Rectal smooth muscle tissue (tissue), 1 donor: Measurements from ENCODE around the gene TMEM9.

Experiments used
- H3K27ac ChIP-seq: one replicate; pipeline ENCODE4 v1.7.0; 2013; ENCODE audit warnings: low read depth, low read length, inconsistent platforms
- H3K27me3 ChIP-seq: one replicate; pipeline ENCODE4 v1.7.0; 2013; ENCODE audit warnings: low read length; ENCODE audit not compliant: control insufficient read depth, insufficient read depth
- H3K36me3 ChIP-seq: one replicate; pipeline ENCODE4 v1.7.0; 2013; ENCODE audit warnings: low read length; ENCODE audit not compliant: control insufficient read depth, insufficient read depth
- H3K4me1 ChIP-seq: one replicate; pipeline ENCODE4 v1.7.0; 2013; ENCODE audit warnings: low read length; ENCODE audit not compliant: control insufficient read depth, insufficient read depth
- H3K4me3 ChIP-seq: one replicate; pipeline ENCODE4 v1.7.0; 2013; ENCODE audit warnings: low read length
- H3K9ac ChIP-seq: one replicate; pipeline ENCODE4 v1.7.0; 2013; ENCODE audit warnings: low read length

Gene TMEM9

DNA sequence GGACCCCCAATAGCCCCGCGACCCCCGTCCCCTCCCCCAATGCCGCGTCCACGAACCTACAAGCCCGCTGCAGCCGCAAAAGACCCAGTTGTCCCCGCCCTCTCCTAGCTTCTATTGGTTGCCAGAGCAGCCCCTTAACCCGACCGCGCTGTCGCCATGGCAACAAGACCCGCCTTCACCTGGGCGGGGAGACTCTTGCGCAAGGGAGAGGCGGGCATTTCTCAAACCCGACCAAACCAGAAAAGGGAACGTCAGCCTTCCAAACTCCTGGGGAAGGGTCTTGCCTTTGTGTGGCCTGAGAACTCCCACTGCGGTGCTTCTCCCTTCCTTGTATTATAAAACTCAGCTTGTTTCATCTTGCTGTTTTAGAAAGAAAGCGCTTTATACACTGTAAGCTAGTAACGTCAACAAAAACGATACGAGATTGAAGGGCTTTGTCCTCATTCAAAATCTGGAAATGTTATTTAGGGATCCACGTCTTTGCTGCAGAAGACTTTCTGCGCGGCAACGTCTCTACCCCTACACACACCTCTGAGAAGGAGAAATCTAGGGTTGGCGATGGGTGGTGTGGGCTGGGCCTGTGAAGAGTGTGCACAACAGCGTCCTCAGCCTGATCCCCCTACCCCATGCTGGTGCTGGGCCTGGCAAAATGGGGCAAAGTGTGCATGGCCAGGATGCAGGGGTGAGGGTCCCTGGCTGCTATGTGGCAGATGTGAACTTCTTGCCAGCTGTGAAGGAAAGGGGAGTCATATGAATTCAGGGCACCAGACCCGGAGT is at the start of gene TMEM9:
TSS of gene TMEM9 (minus strand) at position 86 of the 777 bp plus-strand sequence. CDS start 551 bp downstream, outside the sequence.
- Histone ChIP-seq H3K4me3 (peak within 1 kb of the TSS; percentile 85), H3K27me3 (no peaks in the 10 kb centered on the region), H3K9ac (peak within 1 kb of the TSS; percentile 45), H3K27ac (peak within 1 kb of the TSS; percentile 64), H3K4me1 (peaks cover 11% of the 10 kb centered on the region), H3K36me3 (peaks cover 9% of the 10 kb centered on the region)

DNA sequence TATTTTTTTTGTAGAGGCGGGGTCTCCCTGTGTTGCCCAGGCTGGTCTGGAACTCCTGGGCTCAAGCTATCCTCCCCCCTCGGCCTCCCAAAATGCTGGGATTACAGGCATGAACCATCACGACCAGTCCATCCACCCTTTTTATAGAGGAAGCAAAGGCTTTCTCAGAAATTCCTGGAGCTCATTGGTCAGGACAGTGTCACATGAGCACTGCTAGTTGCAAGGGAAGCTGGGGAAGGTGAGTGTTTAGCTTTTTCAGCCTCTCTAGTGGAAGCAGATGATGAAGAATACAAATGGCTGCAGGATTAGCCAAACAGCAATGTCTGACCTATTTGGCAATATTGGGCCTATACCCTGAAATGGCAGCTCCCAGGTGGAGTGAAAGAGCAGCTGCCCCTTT is 44.3 kb upstream of the TMEM9 start:
- Histone ChIP-seq H3K36me3 (no peaks in the 10 kb centered on the region), H3K4me1 (no peaks in the 10 kb centered on the region), H3K4me3 (no peak overlapping the region), H3K27ac (no peak overlapping the region), H3K9ac (no peak overlapping the region), H3K27me3 (no peaks in the 10 kb centered on the region)

DNA sequence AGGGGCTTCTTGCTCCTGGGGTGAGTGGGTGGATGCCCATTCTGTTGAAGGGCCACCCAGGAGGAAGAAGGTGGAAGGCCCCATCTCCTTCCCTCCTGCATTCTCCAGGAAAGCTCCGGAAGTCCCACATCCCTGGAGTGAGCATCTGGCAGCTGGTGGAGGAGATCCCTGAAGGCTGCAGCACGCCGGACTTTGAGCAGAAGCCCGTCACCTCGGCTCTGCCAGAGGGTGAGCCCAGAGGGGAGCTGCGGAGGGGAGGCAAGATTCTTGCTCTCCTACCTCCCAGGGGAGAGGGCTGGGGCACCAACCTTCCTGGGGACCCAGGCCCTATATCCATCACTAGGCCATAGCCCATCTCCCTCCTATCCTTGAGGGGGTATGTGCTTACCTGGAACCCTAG is 39.8 kb upstream of the TMEM9 start:
- Histone ChIP-seq H3K27ac (no peak overlapping the region), H3K9ac (no peak overlapping the region), H3K4me1 (no peaks in the 10 kb centered on the region)

DNA sequence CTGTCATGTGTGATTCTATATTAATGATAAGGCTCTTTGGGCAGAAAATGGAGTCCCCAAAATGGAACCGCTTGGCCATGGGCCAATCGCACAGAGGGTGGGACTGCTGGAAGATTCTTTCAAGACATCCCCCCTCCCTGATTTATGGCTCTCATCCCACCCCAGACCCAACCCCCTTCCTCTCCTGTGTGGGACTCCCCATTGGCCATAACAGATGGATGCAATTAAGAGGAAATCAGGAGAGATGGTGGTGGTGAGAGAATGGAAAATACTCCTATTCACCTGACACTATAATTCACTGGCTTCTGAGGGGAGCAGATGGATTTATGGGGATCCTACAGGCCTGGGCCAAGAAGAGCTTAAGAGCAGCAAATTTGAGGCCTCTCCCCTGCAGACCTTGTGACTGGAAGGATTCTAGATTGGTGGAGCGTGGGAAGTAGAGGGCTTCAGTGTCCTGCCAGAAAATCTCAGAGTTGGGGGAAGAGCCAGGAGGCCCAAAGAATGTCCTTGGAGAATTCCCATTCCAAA is 38.1 kb upstream of the TMEM9 start:
- H3K36me3 ChIP-seq: no peaks in the 10 kb centered on the region
- H3K27ac ChIP-seq: no peak overlapping the region
- no peak overlapping the region for H3K4me3 ChIP-seq
- no peak overlapping the region for H3K9ac ChIP-seq
- no peaks in the 10 kb centered on the region for H3K27me3 ChIP-seq
- no peaks in the 10 kb centered on the region for H3K4me1 ChIP-seq

More for the DNA sequence above, 39.8 kb upstream of the TMEM9 start:
- no peak overlapping the region for H3K4me3 ChIP-seq
- H3K27me3 ChIP-seq: no peaks in the 10 kb centered on the region
- H3K36me3 ChIP-seq: no peaks in the 10 kb centered on the region

DNA sequence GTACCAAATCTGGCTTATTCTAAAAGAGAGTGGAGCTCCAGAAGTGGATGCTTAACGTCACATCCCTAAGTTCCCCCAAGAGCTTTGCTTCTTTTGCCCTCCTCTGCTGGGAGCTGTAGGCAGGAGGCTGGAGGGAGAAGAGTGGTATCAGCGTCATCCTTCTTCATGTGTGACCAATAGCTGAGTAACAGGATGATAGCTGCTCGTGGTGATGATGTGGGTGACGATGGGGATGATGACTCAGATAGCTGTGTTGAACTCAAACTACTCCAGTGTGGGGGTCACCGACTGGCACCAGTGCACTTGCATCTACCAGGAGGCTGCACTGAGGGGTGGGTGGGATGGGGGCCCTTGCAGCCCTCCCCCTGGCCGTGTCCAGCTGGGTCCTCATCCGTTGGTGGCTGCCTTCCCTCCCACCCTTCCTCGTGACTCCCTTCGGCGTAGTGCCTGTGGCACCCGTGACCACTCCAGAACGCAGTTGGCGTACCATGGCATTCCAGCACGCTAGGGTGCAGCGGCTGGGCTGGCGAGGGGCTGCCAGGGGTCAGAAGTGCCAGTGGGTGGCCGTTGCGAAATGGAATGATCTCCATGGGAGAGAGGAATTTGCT is 37.5 kb upstream of the TMEM9 start:
- H3K36me3 ChIP-seq: no peaks in the 10 kb centered on the region
- H3K27me3 ChIP-seq: no peaks in the 10 kb centered on the region
- H3K4me3 ChIP-seq: no peak overlapping the region
- no peak overlapping the region for H3K27ac ChIP-seq
- H3K9ac ChIP-seq: no peak overlapping the region
- no peaks in the 10 kb centered on the region for H3K4me1 ChIP-seq

DNA sequence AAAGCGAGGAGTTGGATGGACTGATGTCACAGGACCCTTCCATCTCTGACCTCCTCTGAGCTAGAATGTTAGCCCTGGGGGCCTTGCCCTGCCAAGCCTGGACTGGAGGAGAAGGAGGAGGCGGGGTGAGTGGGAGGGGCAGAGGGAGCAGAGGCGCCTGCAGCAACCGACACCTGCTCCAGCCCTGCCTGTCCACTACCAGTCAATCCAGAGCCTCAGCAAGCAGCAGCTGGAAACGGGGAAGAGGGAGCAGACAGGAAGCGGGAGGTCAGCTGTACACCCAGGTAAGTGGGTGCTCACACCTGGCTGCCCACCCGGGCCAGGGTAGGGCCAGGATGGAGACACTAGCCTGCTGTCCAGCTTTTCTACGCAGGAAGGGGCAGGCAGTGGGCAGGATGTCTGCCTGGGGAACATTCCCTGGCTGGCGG is 36.4 kb upstream of the TMEM9 start, which contains the start of gene IGFN1:
TSS of gene IGFN1 (plus strand) at position 201 of the 428 bp plus-strand sequence. CDS start 2,470 bp downstream, outside the sequence.
- H3K27ac ChIP-seq: no peak within 1 kb of the TSS
- H3K9ac ChIP-seq: no peak within 1 kb of the TSS
- H3K4me3 ChIP-seq: no peak within 1 kb of the TSS
- H3K4me1 ChIP-seq: no peaks in the 10 kb centered on the region
- H3K27me3 ChIP-seq: no peaks in the 10 kb centered on the region
- H3K36me3 ChIP-seq: no peaks in the 10 kb centered on the region

DNA sequence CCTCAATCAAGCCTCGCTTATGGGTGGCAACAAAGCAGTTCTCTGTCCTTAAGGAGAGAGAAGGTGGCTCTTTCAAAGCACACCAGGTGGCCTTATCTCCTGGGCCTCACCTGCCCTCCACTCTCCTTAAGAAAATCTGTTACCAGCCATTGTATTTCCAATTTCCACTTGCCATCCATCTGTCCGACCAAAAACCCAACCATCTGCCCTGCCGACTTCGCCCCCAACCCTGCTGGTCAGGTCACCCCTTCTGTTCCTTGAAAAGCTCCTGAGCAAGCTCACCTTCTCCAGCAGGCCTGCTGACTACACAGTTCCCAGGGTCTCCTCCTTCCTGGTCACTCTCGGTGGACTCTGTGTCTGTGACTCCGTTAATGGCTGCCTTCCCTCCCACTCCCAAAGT is 35.7 kb upstream of the TMEM9 start:
- H3K9ac ChIP-seq: no peak overlapping the region
- no peak overlapping the region for H3K27ac ChIP-seq
- no peaks in the 10 kb centered on the region for H3K36me3 ChIP-seq
- H3K27me3 ChIP-seq: no peaks in the 10 kb centered on the region
- H3K4me3 ChIP-seq: no peak overlapping the region
- no peaks in the 10 kb centered on the region for H3K4me1 ChIP-seq

DNA sequence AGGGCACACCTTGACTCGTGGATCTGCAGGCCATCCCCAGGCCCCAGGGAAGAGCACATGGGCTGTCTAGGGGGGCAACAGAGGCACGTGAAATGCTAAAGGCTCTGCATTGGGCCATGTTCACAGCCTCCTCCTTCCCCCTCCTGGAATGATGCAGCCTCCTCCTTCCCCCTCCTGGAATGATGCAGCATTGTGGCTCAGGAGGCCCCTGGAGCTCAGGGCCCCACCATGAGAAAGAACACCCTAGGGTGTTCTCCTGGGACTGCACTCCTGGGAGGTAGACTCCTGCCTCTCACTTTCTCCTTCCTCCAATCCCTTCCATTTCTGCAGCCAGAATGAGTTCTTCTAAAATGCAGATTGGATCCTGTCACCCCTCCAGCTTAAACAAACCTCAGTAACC is 34.8 kb upstream of the TMEM9 start:
- Histone ChIP-seq H3K27me3 (no peaks in the 10 kb centered on the region), H3K36me3 (no peaks in the 10 kb centered on the region), H3K27ac (no peak overlapping the region), H3K4me3 (no peak overlapping the region), H3K4me1 (no peaks in the 10 kb centered on the region), H3K9ac (no peak overlapping the region)

DNA sequence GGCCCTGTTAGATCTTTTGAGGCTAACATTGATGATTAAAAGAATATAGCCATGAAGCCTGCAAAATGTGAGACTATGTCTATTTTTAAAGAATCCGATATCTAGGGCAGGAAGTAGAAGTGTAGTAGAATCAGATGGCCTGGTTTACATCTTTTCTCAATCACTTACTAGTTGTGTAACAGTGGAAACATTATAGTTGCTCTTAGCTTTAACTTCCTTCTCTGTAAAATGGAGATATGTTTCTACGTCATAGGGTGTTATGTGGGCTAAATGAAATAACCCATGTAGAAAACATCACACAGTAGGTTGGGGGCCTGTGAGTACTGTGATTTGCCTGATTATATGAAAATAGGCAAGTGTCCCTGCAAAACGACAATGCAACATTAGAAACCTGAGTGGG is 31.9 kb upstream of the TMEM9 start:
- Histone ChIP-seq H3K4me3 (no peak overlapping the region), H3K27me3 (no peaks in the 10 kb centered on the region), H3K9ac (no peak overlapping the region), H3K36me3 (no peaks in the 10 kb centered on the region), H3K27ac (no peak overlapping the region), H3K4me1 (no peaks in the 10 kb centered on the region)

DNA sequence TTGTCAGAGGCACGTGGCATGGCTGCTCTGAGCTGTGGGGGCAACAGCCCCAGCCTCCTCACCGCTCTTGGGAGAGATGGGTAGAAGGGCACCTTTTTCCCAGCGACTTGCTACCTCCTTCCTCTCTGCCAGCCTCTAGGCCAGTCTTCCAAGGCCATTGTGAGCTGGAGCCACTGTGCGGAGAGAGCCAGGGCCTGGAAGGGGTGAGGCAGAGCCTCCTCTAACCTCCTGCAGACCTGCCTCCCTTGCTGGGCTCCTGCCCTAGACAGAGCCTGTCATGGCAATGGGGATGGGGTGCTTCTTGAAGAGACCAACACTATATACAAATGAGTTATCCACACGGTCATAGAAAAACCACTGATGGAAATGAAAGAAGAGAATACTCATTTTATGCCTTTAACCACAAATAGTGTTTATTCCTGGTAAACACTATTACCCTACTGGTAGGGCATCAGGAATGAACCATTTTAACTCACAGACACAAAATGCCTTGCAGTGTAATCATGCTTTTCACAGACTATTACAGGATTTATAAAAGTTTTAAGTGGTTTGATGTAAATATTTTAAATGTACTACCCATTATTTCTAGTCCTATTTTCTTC is 31.4 kb upstream of the TMEM9 start:
- Histone ChIP-seq H3K27ac (no peak overlapping the region), H3K27me3 (no peaks in the 10 kb centered on the region), H3K9ac (no peak overlapping the region), H3K4me1 (no peaks in the 10 kb centered on the region), H3K4me3 (no peak overlapping the region), H3K36me3 (no peaks in the 10 kb centered on the region)

DNA sequence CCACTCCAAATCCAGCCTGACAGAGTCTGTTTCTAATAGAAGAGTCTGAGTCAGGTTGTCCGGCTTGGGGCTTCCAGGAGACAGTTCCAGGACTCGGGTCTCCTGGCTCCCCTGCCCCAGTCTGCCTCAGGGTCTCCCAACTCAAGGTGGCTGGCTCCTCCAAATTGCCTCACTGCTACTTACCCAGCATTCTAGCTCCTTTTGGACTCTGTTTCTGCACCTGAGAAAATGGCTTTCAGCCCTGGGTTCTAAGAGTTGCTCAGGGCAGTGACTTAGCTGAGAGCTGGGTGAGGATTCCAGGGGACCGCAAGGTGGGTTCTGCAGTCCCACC is 30.8 kb upstream of the TMEM9 start:
- Histone ChIP-seq H3K4me3 (no peak overlapping the region), H3K36me3 (no peaks in the 10 kb centered on the region), H3K27ac (no peak overlapping the region), H3K4me1 (no peaks in the 10 kb centered on the region), H3K9ac (no peak overlapping the region), H3K27me3 (no peaks in the 10 kb centered on the region)

DNA sequence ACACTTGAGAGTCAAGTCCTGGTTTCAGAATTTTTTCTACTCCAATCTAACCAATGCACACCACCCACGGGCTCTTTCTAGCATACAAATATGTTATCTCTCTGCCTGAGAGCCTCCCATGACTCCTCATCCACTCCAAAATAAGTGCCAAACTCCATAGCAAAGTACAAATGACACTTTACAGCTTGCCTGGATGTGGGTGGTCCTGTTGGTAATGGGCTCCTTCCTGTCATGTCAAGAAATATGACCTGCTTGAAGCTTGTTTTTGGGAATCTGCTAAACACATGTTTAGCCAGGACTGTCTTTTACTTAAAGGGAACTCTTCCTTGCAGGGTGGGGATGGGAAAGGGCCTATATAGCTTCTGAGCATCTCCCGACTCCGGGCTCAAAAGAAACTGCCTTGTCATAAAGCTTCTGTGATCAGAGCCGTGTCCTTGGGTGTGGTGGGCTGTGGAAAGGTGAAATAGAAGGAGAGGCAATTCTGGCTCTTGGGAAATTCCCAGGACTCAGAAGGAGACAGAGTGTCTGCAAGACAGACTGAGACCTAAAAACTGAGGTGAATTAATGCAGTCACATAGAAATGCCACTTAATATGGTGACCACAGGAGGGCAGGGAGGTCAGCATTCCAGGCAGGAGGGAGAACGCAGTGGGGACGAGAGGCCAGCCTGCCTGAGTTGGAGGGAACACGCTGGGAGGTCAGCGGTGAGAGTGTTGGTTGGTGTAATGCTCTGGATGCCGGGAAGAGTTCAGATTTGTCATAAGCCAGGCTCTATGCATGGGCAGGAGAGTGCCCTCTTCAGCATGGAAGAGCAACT is 30.2 kb upstream of the TMEM9 start:
- Histone ChIP-seq H3K4me3 (no peak overlapping the region), H3K36me3 (no peaks in the 10 kb centered on the region), H3K27ac (no peak overlapping the region), H3K27me3 (no peaks in the 10 kb centered on the region), H3K4me1 (no peaks in the 10 kb centered on the region), H3K9ac (no peak overlapping the region)
